ENCODE data around the gene MYBPH.

GRCh38 chr1:203184467-203184866, 8.8 kb upstream of the MYBPH start:
- TF ChIP-seq CTCF (IDR thresholded peaks at IDR 0.05; ENCODE audit: low read depth, low read length) (no peak), POLR2A (IDR thresholded peaks at IDR 0.05; ENCODE audit: extremely low read depth, insufficient read length) (no peak), MAX (IDR thresholded peaks at IDR 0.05; ENCODE audit: low read depth, low read length) (no peak), MYC (IDR thresholded peaks at IDR 0.05; ENCODE audit: low read depth, low read length) (no peak)
